NCI-H1436 (cell line): Measurements from ENCODE around the gene MAP4.
"Not testable (repeated sequence)": the region's sequence is repeated elsewhere in the genome, so short reads cannot be mapped to it uniquely, and the experiment has no call there.

Experiments
- DNase-seq: peaks from one replicate; lab custom pipeline; 2025; lab: John Stamatoyannopoulos, UW

Gene MAP4

DNA sequence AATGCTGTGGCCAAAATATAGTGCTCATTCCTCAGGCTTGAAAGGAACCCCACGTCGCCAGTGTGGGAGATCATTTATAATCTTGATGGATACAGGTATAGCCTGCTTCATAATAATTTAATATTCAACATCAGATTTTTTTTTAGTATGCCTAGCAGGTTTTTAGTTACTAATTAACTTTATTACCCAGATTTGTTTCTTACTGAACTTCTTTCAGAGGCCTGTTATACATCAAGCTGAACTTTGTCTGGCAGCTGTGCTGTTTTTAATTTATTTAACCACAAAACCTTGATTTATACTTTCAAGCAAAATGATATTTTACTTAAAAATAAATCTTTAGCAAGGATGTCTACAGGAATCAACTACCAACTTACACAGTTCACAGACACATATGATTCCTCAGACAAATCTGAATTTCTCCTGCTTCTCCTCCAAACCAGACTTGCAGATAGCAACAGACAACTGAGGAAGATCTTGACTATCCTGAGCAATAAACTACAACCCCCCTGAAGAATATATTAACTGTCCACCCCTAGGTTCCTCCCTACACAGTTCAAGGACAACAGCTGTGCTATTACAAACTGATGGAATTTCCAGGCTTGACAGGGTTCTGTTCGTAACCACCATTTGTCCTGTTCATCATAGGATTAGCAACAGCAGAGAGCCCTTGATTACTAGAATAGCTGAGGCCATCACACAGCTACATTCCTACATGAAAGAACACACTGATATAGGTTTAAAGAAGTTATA lies 610 bp downstream of the MAP4 start:
- no peak for DNase-seq

GRCh38 chr3:48014358-48014757 lies 1.9 kb downstream of the MAP4 start:
- DNase-seq = no peak

DNA sequence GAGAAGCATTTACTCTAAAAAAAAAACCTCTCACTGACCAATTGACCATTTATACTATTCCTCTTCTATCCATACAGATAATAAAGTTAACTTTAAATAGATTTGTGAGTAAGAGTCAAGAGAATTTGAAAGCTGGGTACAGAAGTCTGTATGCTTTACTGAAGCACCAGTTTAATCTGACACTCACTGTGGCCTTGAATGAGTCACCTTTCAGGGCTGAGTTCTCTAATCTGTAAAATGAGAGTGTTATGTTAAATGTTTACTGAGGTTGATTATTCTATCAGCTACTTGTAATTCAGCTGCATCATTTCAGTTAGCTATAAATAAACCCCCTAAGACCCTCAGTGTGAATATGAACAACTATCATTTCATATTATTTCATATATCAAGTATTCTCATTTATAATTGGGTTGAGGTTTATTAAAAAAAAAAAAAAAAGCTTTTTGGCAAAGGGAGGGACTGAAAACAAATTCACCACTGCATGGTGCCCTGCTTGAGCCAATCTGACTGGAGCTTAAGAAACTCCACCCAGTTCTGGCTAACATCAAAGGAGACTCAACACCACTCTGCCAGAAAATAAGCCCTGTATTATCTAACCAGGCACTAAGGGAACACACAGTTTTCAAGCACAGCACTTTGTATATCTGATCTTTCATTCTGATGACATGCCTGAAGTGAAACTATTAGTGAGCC lies 2.8 kb downstream of the MAP4 start:
- no peak for DNase-seq

- no peak for DNase-seq
These were observed 3.6 kb downstream of the MAP4 start for GRCh38 chr3:48012659-48013058.

- not testable (repeated sequence) for DNase-seq
These were observed 8.2 kb downstream of the MAP4 start for GRCh38 chr3:48008066-48008465.

DNA sequence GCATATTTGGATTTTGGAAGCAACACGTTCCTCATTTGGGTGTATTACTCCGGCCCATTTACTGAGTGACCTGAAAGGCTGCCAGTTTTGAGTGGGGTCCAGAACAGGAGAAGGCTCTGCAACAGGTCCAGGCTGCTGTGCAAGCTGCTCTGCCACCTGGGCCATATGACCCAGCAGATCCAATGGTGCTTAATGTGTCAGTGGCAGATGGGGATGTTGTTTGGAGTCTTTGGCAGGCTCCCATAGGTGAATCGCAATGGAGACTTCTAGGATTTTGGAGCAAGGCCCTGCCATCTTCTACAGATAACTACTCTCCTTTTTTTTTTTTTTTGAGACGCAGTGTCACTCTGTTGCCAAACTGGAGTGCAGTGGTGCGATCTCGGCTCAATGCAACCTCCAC lies 8.9 kb downstream of the MAP4 start:
- DNase-seq = not testable (repeated sequence)

GRCh38 chr3:48006794-48007193 lies 9.4 kb downstream of the MAP4 start:
- not testable (repeated sequence) for DNase-seq

GRCh38 chr3:48004694-48005093 lies 11.5 kb downstream of the MAP4 start:
- DNase-seq = no peak

GRCh38 chr3:48002787-48003186 lies 13.4 kb downstream of the MAP4 start:
- DNase-seq = no peak

GRCh38 chr3:48001991-48002390 lies 14.2 kb downstream of the MAP4 start:
- DNase-seq = no peak

DNA sequence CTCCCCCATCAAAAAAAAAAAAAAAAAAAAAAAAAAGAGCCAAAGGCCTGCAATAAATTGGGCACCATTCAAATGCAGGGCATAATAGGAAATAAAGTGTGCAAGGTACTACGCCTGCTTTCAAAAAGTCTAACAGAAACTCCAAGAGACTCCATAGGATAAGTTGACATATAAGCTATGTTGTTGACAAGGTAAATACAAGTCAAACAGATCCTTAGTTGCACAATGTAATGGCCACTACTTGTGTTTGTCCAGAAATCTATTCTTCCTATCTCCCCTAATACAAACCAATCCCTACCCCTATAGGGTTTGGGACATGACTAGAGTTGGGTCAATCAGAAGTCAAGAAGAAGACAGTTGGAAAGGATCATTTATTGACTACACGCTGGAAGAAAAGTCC lies 16.0 kb downstream of the MAP4 start:
- DNase-seq = no peak

DNA sequence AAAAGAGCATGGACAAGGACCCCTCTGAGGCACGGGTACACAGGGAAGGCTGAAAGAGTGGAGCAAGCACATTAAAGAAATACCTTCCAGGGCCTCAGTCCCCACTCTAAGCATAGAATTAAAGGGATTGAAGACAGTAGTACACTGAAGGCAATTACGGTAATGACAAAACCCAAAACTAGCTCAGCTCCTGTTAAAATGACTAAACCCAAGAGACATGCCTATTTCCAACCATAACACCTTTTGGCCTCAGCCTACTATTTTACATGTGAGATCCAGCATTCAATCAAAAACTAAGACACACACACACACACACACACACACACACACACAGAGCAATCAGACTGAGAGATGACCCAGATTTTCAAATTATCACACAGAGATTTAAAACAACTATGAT lies 19.8 kb downstream of the MAP4 start:
- no peak for DNase-seq

GRCh38 chr3:47994180-47994579 lies 22.0 kb downstream of the MAP4 start:
- no peak for DNase-seq

DNA sequence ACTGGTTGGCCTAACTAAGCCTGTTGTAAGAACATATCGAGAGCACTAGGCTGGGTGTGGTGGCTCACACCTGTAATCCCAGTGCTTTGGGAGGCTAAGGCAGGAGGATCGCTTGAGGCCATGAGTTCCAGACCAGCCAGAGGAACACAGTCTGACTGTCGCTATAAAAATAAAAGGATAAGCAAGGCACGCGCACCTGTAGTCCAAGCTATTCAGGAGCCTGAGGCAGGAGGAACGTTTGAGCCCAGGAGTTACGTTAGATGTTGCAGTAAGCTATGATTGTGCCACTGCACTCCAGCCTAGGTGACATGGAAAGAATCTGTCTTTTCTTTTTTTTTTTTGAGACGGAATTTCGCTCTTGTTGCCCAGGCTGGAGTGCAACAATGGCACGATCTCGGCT lies 24.9 kb downstream of the MAP4 start:
- DNase-seq = no peak

GRCh38 chr3:47989981-47990440 lies 26.2 kb downstream of the MAP4 start:
- DNase-seq = peak; percentile 29

- no peak for DNase-seq
These were observed 30.8 kb downstream of the MAP4 start for GRCh38 chr3:47985381-47985780.

DNA sequence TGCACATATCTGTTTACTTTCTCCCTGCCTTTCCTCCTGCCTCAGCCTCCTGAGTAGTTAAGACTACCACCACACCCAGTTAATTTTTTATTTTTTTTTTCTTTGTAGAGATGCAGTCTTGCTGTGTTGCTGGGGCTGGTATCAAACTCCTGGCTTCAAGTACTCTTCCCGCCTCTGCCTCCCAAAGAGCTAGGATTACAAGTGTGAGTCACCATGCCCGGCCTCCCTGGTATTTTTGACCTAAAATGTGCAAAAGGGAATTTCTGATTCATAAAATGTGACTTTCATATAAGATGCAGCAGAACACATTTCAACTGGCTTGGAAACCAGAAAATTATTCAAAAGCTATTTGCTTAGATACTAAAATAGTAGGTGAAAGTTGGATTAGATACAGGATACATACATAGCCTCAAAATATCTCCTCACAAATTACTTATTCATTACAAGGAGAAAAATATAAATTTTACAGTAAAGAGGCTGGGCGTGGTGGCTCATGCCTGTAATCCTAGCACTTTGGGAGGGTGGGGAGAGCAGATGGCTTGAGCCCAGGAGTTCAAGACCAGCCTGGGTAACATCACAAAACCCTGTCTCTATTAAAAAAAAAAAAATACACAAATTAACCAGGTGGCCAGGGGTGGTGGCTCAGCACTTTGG lies 32.0 kb downstream of the MAP4 start:
- DNase-seq = no peak

DNA sequence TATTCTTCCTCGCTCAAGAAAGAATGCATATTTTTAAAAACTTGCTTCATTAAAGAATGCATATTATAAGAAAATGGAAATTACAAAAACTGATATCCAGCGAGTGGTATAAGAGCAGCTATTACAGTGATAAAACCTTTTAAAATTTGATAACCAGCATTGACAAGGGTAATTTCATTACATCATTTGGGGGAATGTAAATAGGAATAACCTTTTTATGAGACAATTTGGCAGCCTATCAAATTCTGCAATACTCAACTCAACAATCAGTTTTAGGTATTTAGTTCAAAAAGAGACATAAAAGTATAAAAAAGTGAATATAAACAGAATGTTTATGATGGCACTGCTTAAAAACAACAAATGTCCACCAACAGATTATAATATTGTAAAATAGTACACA lies 35.4 kb downstream of the MAP4 start:
- DNase-seq = no peak

- no peak for DNase-seq
These were observed 37.1 kb downstream of the MAP4 start for GRCh38 chr3:47979070-47979469.

GRCh38 chr3:47978386-47978785 lies 37.8 kb downstream of the MAP4 start:
- DNase-seq = no peak

- DNase-seq = no peak
These were observed 40.0 kb downstream of the MAP4 start for GRCh38 chr3:47976135-47976732.

DNA sequence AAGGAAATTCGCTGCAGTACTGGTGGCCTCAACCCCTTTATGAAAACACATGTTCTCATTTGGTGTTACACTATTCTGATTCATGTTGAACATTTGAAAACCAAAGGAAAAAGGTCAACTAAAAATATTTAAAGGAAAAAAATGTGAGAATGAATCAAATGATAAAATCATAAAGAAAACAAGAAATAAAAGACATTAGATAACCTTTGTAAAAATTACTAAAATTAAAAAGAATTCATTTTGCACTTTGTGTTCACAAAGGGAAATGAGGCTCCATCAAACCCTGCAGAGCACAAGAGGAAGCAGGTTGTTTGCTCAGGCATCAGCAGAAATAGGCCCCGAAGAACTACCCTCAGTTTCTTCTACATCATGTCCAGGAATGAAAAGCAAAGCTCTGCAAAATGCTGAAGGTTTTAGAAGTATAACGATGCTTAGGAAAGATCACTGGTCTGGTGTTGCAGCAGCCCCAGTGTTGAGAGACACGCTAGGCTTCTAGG lies 41.2 kb downstream of the MAP4 start:
- no peak for DNase-seq

- no peak for DNase-seq
These were observed 45.1 kb downstream of the MAP4 start for GRCh38 chr3:47971081-47971480.
